SK-N-MC (cell line): Measurements from ENCODE around the gene KIF16B.

Source experiments
- DNase-seq: peaks from one replicate; pipeline ENCODE4 v3.0.0-alpha.2; 2011; ENCODE audit warnings: low read depth, low spot score
- H3K27ac ChIP-seq: fragments of 200-600 bp; sonication (generic); 2 replicates; pipeline ENCODE4 v1.5.1; 2016; ENCODE audit warnings: mixed run types
- H3K36me3 ChIP-seq: fragments of 200-600 bp; sonication (generic); 2 replicates; pipeline ENCODE4 v1.6.1; 2017; ENCODE audit warnings: antibody characterized with exemption, low read length, mixed read lengths; ENCODE audit not compliant: insufficient read depth
- H3K4me3 ChIP-seq: fragments of 200-600 bp; sonication (generic); 2 replicates; pipeline ENCODE4 v1.5.1; 2016
- H3K9ac ChIP-seq: fragments of 200-600 bp; sonication (generic); 2 replicates; pipeline ENCODE4 v1.8.0; 2017; ENCODE audit warnings: mixed run types, mixed read lengths; ENCODE audit not compliant: insufficient read length
- H3K9me3 ChIP-seq: fragments of 200-600 bp; sonication (generic); 2 replicates; pipeline ENCODE4 v1.6.1; 2017; ENCODE audit warnings: low read depth, mild to moderate bottlenecking, antibody characterized with exemption, low read length, moderate library complexity, mixed read lengths
- EZH2 ChIP-seq: fragments of 200-600 bp; sonication (generic); IDR thresholded peaks from one replicate; pipeline ENCODE4 v1.6.1; 2017; ENCODE audit warnings: antibody characterized with exemption
- FOXP2 ChIP-seq: optimal IDR thresholded peaks from 2 replicates; pipeline ENCODE3; 2011; ENCODE audit warnings: mild to moderate bottlenecking, moderate library complexity; ENCODE audit not compliant: insufficient read depth; ENCODE audit errors: extremely low read length, control extremely low read depth
- POLR2AphosphoS5 ChIP-seq: IDR thresholded peaks from 2 replicates; pipeline ENCODE4 v1.6.1; 2012; ENCODE audit warnings: mild to moderate bottlenecking, low read depth, low read length, borderline replicate concordance

KIF16B gene

GRCh38 chr20:16563066-16563806 is 10.0 kb downstream of the KIF16B start:
- TF ChIP-seq EZH2 (no peak), POLR2AphosphoS5 (no peak), FOXP2 (no peak)
- Histone ChIP-seq H3K4me3 (no peak overlapping the region), H3K9me3 (no peaks in the 10 kb centered on the region), H3K36me3 (no peaks in the 10 kb centered on the region), H3K27ac (no peak overlapping the region), H3K9ac (no peak overlapping the region)
- DNase-seq: no peak

GRCh38 chr20:16562259-16562658 is 11.0 kb downstream of the KIF16B start:
- no peak overlapping the region for H3K9ac ChIP-seq
- no peaks in the 10 kb centered on the region for H3K36me3 ChIP-seq
- no peak for DNase-seq
- H3K9me3 ChIP-seq: no peaks in the 10 kb centered on the region
- no peak overlapping the region for H3K27ac ChIP-seq
- H3K4me3 ChIP-seq: no peak overlapping the region
- TF ChIP-seq FOXP2 (no peak), EZH2 (no peak), POLR2AphosphoS5 (no peak)

- TF ChIP-seq POLR2AphosphoS5: no peak
- no peak for TF ChIP-seq EZH2
- no peak for DNase-seq
- H3K9ac ChIP-seq: no peak overlapping the region
- no peaks in the 10 kb centered on the region for H3K9me3 ChIP-seq
- no peaks in the 10 kb centered on the region for H3K36me3 ChIP-seq
- no peak overlapping the region for H3K27ac ChIP-seq
- H3K4me3 ChIP-seq: no peak overlapping the region
Observed at GRCh38 chr20:16560661-16561060, 12.6 kb downstream of the KIF16B start.

- no peak for DNase-seq
- no peaks in the 10 kb centered on the region for H3K9me3 ChIP-seq
- no peak overlapping the region for H3K27ac ChIP-seq
- TF ChIP-seq POLR2AphosphoS5 (no peak), EZH2 (no peak), FOXP2 (no peak)
- H3K9ac ChIP-seq: no peak overlapping the region
- no peak overlapping the region for H3K4me3 ChIP-seq
- no peaks in the 10 kb centered on the region for H3K36me3 ChIP-seq
Observed at GRCh38 chr20:16560216-16560615, 13.0 kb downstream of the KIF16B start.

GRCh38 chr20:16556301-16556700 is 16.9 kb downstream of the KIF16B start:
- DNase-seq: no peak
- TF ChIP-seq FOXP2: no peak
- TF ChIP-seq EZH2: no peak
- TF ChIP-seq POLR2AphosphoS5: no peak
- Histone ChIP-seq H3K9ac (no peak overlapping the region), H3K4me3 (no peak overlapping the region), H3K9me3 (no peaks in the 10 kb centered on the region), H3K27ac (no peak overlapping the region), H3K36me3 (no peaks in the 10 kb centered on the region)

GRCh38 chr20:16555754-16556153 is 17.5 kb downstream of the KIF16B start:
- Histone ChIP-seq H3K9me3 (no peaks in the 10 kb centered on the region), H3K36me3 (no peaks in the 10 kb centered on the region), H3K9ac (no peak overlapping the region), H3K4me3 (no peak overlapping the region), H3K27ac (no peak overlapping the region)
- no peak for DNase-seq
- no peak for TF ChIP-seq EZH2
- no peak for TF ChIP-seq FOXP2
- no peak for TF ChIP-seq POLR2AphosphoS5

GRCh38 chr20:16554766-16555543 is 18.3 kb downstream of the KIF16B start:
- no peak for DNase-seq
- Histone ChIP-seq H3K4me3 (no peak overlapping the region), H3K36me3 (no peaks in the 10 kb centered on the region), H3K9ac (no peak overlapping the region), H3K27ac (no peak overlapping the region), H3K9me3 (no peaks in the 10 kb centered on the region)
- TF ChIP-seq FOXP2 (no peak), EZH2 (no peak), POLR2AphosphoS5 (no peak)

- Histone ChIP-seq H3K27ac (no peak overlapping the region), H3K4me3 (no peak overlapping the region), H3K9me3 (no peaks in the 10 kb centered on the region), H3K9ac (no peak overlapping the region), H3K36me3 (no peaks in the 10 kb centered on the region)
- DNase-seq: no peak
- no peak for TF ChIP-seq FOXP2
- TF ChIP-seq EZH2: no peak
- TF ChIP-seq POLR2AphosphoS5: no peak
Observed at GRCh38 chr20:16553684-16554083, 19.6 kb downstream of the KIF16B start.

GRCh38 chr20:16553101-16553500 is 20.1 kb downstream of the KIF16B start:
- TF ChIP-seq FOXP2: no peak
- TF ChIP-seq POLR2AphosphoS5: no peak
- no peak for TF ChIP-seq EZH2
- no peak overlapping the region for H3K4me3 ChIP-seq
- no peak overlapping the region for H3K9ac ChIP-seq
- H3K36me3 ChIP-seq: no peaks in the 10 kb centered on the region
- no peak for DNase-seq
- H3K27ac ChIP-seq: no peak overlapping the region
- no peaks in the 10 kb centered on the region for H3K9me3 ChIP-seq

- H3K27ac ChIP-seq: no peak overlapping the region
- no peaks in the 10 kb centered on the region for H3K9me3 ChIP-seq
- TF ChIP-seq FOXP2: no peak
- no peak for TF ChIP-seq POLR2AphosphoS5
- TF ChIP-seq EZH2: no peak
- no peak for DNase-seq
- H3K9ac ChIP-seq: no peak overlapping the region
- H3K4me3 ChIP-seq: no peak overlapping the region
- H3K36me3 ChIP-seq: no peaks in the 10 kb centered on the region
Observed at GRCh38 chr20:16552015-16552414, 21.2 kb downstream of the KIF16B start.
